HepG2 (cell line): ENCODE measurements around the gene GRHPR. TPM values are rescaled to one million over a fixed set of nuclear protein-coding genes. Genes with fewer than 3 reads are reported as not detected.

Experiments
- ESRRA ChIP-seq: sonication (generic); formaldehyde crosslinking; IDR thresholded peaks from 2 replicates; pipeline ENCODE4 v1.5.1; 2020; ENCODE audit warnings: mild to moderate bottlenecking, low read depth, missing genetic modification reagents
- GFI1 ChIP-seq: sonication (generic); formaldehyde crosslinking; IDR thresholded peaks from 2 replicates; pipeline ENCODE4 v1.5.0; 2020; ENCODE audit warnings: missing genetic modification reagents, mild to moderate bottlenecking, borderline replicate concordance
- HMGXB3 ChIP-seq: sonication (generic); formaldehyde crosslinking; IDR thresholded peaks from 2 replicates; pipeline ENCODE4 v1.4.0; 2020; ENCODE audit warnings: missing genetic modification reagents, borderline replicate concordance
- MIER2 ChIP-seq: IDR thresholded peaks from 2 replicates; pipeline ENCODE4 v1.6.1; 2016; ENCODE audit warnings: missing biosample characterization, missing genetic modification reagents
- MTA1 ChIP-seq: sonication (generic); formaldehyde crosslinking; IDR thresholded peaks from 2 replicates; pipeline ENCODE4 v1.4.0; 2020; ENCODE audit warnings: missing genetic modification reagents, mild to moderate bottlenecking, borderline replicate concordance
- SP4 ChIP-seq: sonication (generic); formaldehyde crosslinking; IDR thresholded peaks from 2 replicates; pipeline ENCODE4 v1.8.1; 2023; ENCODE audit warnings: mild to moderate bottlenecking, missing genetic modification reagents
- SRSF4 ChIP-seq: fragments of 200-400 bp; formaldehyde crosslinking; IDR thresholded peaks from one replicate; pipeline ENCODE4 v1.6.1; 2018; ENCODE audit warnings: mild to moderate bottlenecking, low read depth, low read length, moderate library complexity; ENCODE audit not compliant: poor library complexity, severe bottlenecking
- TARDBP ChIP-seq: sonication (generic); formaldehyde crosslinking; IDR thresholded peaks from 2 replicates; pipeline ENCODE4 v1.8.0; 2022; ENCODE audit warnings: mild to moderate bottlenecking, missing genetic modification reagents
- ZNF207 ChIP-seq: fragments of 450-650 bp; IDR thresholded peaks from 2 replicates; pipeline ENCODE4 v1.6.1; 2016; ENCODE audit warnings: antibody characterized with exemption, borderline replicate concordance
- ZNF232 ChIP-seq: sonication (generic); formaldehyde crosslinking; IDR thresholded peaks from 2 replicates; pipeline ENCODE4 v1.4.0; 2020; ENCODE audit warnings: missing genetic modification reagents, borderline replicate concordance
- ZNF430 ChIP-seq: sonication (generic); formaldehyde crosslinking; IDR thresholded peaks from 2 replicates; pipeline ENCODE4 v1.9.0; 2021; ENCODE audit warnings: mild to moderate bottlenecking, missing genetic modification reagents
- ZNF552 ChIP-seq: sonication (generic); formaldehyde crosslinking; IDR thresholded peaks from 2 replicates; pipeline ENCODE4 v1.9.0; 2022; ENCODE audit warnings: missing genetic modification reagents, mild to moderate bottlenecking, borderline replicate concordance
- ZNF563 ChIP-seq: sonication (generic); formaldehyde crosslinking; IDR thresholded peaks from 2 replicates; pipeline ENCODE4 v1.8.0; 2022; ENCODE audit warnings: mild to moderate bottlenecking, moderate library complexity, missing genetic modification reagents
- ZNF615 ChIP-seq: sonication (generic); formaldehyde crosslinking; IDR thresholded peaks from 2 replicates; pipeline ENCODE4 v1.5.0; 2020; ENCODE audit warnings: mild to moderate bottlenecking, missing genetic modification reagents, borderline replicate concordance
- polyA plus RNA-seq, 8 experiments: library from polyadenylated mRNA; depleted of rRNA in 3 of 8; stranded (reverse) in 7 of 8; unstranded in 1 of 8; fragments of >200 nt; fragmentation: Illumina TruSeq in 4 of 8; extraction: Trizol in 4 of 8; gene quantifications; 2 replicates each; pipeline versions ENCODE4 v1.2.1 to v1.2.3, GENCODE V29; 2011 to 2016; ENCODE audit warnings: low read depth in 4 of 8, missing spikeins in 1 of 8, mixed read lengths in 1 of 8; ENCODE audit not compliant: insufficient read depth in 1 of 8
- total RNA-seq, 5 experiments: library from RNA; depleted of rRNA; stranded (reverse); fragments of >200 nt; fragmentation: Illumina TruSeq; extraction: Trizol; gene quantifications; 2 replicates each; pipeline ENCODE4 v1.2.3, GENCODE V29; 2016; ENCODE audit warnings: low read depth in 1 of 5
- TF ChIP-seq, protein P1 (sequence below): sonication (generic); formaldehyde crosslinking; IDR thresholded peaks from 2 replicates; pipeline ENCODE4 v1.9.0; 2021; ENCODE audit warnings: missing genetic modification reagents, mild to moderate bottlenecking, borderline replicate concordance
- TF ChIP-seq, protein P2 (sequence below): sonication (generic); formaldehyde crosslinking; conservative IDR thresholded peaks from 2 replicates; pipeline ENCODE4 v1.4.0; 2020; ENCODE audit warnings: missing genetic modification reagents
- TF ChIP-seq, protein P3 (sequence below): sonication (generic); formaldehyde crosslinking; IDR thresholded peaks from 2 replicates; pipeline ENCODE4 v1.8.0; 2022; ENCODE audit warnings: missing genetic modification reagents, mild to moderate bottlenecking, moderate library complexity, borderline replicate concordance
- TF ChIP-seq, protein P4 (sequence below): sonication (generic); formaldehyde crosslinking; IDR thresholded peaks from 2 replicates; pipeline ENCODE4 v1.4.0; 2020; ENCODE audit warnings: mild to moderate bottlenecking, missing genetic modification reagents

GRHPR gene
- total and polyA plus RNA-seq, 2 of the 13 experiments (the other 11 are each of a cell fraction or from before 2014, with no cell fraction given): 113 to 115 TPM

DNA sequence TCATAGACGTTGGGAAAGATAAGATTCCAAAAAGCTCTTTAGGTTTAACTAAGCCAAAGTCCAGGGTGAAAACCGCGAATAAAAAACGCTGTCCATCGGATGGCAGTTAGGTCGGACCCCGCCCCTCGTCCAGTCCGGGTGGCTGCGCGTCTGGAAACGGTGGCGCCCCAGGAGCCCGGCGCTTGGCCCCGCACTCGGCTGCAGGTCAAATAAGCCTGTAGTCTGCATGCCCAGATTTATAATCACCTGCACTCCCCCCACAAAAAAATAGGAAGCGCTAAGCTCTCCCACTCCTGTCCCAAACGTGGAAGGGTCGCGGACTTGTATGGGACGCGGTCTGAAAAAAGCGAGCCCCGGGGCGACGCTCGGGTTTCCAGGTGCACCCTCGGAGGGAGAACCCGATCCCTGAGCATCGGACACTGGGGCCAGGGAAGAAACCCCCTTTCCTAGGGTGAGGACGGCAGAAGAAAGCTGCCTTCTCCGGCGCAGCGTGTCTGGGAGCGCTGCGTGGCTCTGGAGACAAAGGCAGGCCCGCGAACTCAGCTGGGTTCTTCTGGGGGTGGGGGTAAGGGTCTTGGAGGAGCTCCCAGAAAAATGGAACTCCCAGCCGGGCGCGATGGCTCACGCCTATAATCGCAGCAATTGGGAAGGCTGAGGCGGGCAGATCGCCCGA lies 43.7 kb downstream of the GRHPR start (continued):
- no peak for TF ChIP-seq ZNF615
- peak; percentile 80 for TF ChIP-seq GFI1 (CRISPR knock-in tag)
- TF ChIP-seq, protein P1, sequence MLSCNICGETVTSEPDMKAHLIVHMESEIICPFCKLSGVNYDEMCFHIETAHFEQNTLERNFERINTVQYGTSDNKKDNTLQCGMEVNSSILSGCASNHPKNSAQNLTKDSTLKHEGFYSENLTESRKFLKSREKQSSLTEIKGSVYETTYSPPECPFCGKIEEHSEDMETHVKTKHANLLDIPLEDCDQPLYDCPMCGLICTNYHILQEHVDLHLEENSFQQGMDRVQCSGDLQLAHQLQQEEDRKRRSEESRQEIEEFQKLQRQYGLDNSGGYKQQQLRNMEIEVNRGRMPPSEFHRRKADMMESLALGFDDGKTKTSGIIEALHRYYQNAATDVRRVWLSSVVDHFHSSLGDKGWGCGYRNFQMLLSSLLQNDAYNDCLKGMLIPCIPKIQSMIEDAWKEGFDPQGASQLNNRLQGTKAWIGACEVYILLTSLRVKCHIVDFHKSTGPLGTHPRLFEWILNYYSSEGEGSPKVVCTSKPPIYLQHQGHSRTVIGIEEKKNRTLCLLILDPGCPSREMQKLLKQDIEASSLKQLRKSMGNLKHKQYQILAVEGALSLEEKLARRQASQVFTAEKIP (CRISPR knock-in tag): no peak
- TF ChIP-seq SRSF4: no peak
- TF ChIP-seq TARDBP (CRISPR knock-in tag): no peak
- TF ChIP-seq ZNF563: no peak
- no peak for TF ChIP-seq ESRRA (CRISPR knock-in tag)
- no peak for TF ChIP-seq ZNF552 (CRISPR knock-in tag)
- TF ChIP-seq ZNF430: no peak
- no peak for TF ChIP-seq ZNF207
- no peak for TF ChIP-seq HMGXB3
- no peak for TF ChIP-seq SP4 (CRISPR knock-in tag)
- 0 out of 2 replicates have a peak, but pooled peaks have one; percentile 5 for TF ChIP-seq MTA1 (CRISPR knock-in tag)
- TF ChIP-seq, protein P2, sequence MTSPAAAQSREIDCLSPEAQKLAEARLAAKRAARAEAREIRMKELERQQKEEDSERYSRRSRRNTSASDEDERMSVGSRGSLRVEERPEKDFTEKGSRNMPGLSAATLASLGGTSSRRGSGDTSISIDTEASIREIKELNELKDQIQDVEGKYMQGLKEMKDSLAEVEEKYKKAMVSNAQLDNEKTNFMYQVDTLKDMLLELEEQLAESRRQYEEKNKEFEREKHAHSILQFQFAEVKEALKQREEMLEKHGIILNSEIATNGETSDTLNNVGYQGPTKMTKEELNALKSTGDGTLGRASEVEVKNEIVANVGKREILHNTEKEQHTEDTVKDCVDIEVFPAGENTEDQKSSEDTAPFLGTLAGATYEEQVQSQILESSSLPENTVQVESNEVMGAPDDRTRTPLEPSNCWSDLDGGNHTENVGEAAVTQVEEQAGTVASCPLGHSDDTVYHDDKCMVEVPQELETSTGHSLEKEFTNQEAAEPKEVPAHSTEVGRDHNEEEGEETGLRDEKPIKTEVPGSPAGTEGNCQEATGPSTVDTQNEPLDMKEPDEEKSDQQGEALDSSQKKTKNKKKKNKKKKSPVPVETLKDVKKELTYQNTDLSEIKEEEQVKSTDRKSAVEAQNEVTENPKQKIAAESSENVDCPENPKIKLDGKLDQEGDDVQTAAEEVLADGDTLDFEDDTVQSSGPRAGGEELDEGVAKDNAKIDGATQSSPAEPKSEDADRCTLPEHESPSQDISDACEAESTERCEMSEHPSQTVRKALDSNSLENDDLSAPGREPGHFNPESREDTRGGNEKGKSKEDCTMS (CRISPR knock-in tag): no peak
- TF ChIP-seq, protein P3, sequence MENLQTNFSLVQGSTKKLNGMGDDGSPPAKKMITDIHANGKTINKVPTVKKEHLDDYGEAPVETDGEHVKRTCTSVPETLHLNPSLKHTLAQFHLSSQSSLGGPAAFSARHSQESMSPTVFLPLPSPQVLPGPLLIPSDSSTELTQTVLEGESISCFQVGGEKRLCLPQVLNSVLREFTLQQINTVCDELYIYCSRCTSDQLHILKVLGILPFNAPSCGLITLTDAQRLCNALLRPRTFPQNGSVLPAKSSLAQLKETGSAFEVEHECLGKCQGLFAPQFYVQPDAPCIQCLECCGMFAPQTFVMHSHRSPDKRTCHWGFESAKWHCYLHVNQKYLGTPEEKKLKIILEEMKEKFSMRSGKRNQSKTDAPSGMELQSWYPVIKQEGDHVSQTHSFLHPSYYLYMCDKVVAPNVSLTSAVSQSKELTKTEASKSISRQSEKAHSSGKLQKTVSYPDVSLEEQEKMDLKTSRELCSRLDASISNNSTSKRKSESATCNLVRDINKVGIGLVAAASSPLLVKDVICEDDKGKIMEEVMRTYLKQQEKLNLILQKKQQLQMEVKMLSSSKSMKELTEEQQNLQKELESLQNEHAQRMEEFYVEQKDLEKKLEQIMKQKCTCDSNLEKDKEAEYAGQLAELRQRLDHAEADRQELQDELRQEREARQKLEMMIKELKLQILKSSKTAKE (CRISPR knock-in tag): no peak
- TF ChIP-seq, protein P4, sequence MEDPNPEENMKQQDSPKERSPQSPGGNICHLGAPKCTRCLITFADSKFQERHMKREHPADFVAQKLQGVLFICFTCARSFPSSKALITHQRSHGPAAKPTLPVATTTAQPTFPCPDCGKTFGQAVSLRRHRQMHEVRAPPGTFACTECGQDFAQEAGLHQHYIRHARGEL: no peak
- no peak for TF ChIP-seq MIER2 (CRISPR knock-in tag)
- no peak for TF ChIP-seq ZNF232 (CRISPR knock-in tag)
